ENCODE measurements around the gene SFTA2. TPM values are rescaled to one million over a fixed set of nuclear protein-coding genes. Genes with fewer than 3 reads are reported as not detected.

SFTA2 gene
- total RNA-seq, 1 donor from 2014 or later = not detected

GRCh38 chr6:30890646-30891449 lies 41.1 kb downstream of the SFTA2 start:
- peak; percentile 73 for DNase-seq (ENCODE audit: low spot score)

GRCh38 chr6:30889921-30890645 lies 41.9 kb downstream of the SFTA2 start:
- DNase-seq (ENCODE audit: low spot score) = peak; percentile 84

- no peak for DNase-seq (ENCODE audit: low spot score)
Observed at GRCh38 chr6:30889496-30889885, 42.5 kb downstream of the SFTA2 start.

- DNase-seq (ENCODE audit: low spot score) = peak; percentile 76
Observed at GRCh38 chr6:30888816-30889495, 43.0 kb downstream of the SFTA2 start.

GRCh38 chr6:30887901-30888815 lies 43.8 kb downstream of the SFTA2 start:
- DNase-seq (ENCODE audit: low spot score) = no peak

GRCh38 chr6:30886897-30887255 lies 45.1 kb downstream of the SFTA2 start:
- peak; percentile 5 for DNase-seq (ENCODE audit: low spot score)

- DNase-seq (ENCODE audit: low spot score) = peak; percentile 87
Observed at GRCh38 chr6:30885999-30886896, 45.7 kb downstream of the SFTA2 start.

GRCh38 chr6:30885481-30885998 lies 46.4 kb downstream of the SFTA2 start:
- peak; percentile 60 for DNase-seq (ENCODE audit: low spot score)

GRCh38 chr6:30884521-30885480 lies 47.2 kb downstream of the SFTA2 start:
- DNase-seq (ENCODE audit: low spot score) = peak; percentile 88

GRCh38 chr6:30883685-30884520 lies 48.1 kb downstream of the SFTA2 start, which contains the start of gene DDR1:
Gene DDR1, plus strand, starts transcription at chr6:30884519. Its CDS starts 4,211 bp downstream, at chr6:30888730.
- peak; percentile 91 for DNase-seq (ENCODE audit: low spot score)

GRCh38 chr6:30882759-30883684 lies 48.9 kb downstream of the SFTA2 start:
- peak; percentile 88 for DNase-seq (ENCODE audit: low spot score)

- peak; percentile 80 for DNase-seq (ENCODE audit: low spot score)
Observed at GRCh38 chr6:30882204-30882758, 49.7 kb downstream of the SFTA2 start.

GRCh38 chr6:30881392-30882203 lies 50.4 kb downstream of the SFTA2 start:
- peak; percentile 55 for DNase-seq (ENCODE audit: low spot score)

All from mesenteric fat pad (tissue), 1 donor.